Endothelial cell of umbilical vein (primary cell): ENCODE results near the gene HSPD1. TPM values are rescaled to one million over a fixed set of nuclear protein-coding genes. Genes with fewer than 3 reads are reported as not detected.

Experiments used
- BruUV-seq: library from RNA; stranded (reverse); fragments of 400-500 nt; replicated peaks from 2 replicates; lab custom pipeline; 2021; lab: Mats Ljungman, UMichigan
- CTCF ChIA-PET: fragments of 300-600, 350-600 bp; sonication (Branson Sonifier 250); formaldehyde crosslinking; loops from one replicate; lab custom pipeline; 2021; ENCODE audit warnings: antibody characterized with exemption, inconsistent platforms; lab: Charles Lee
- POLR2A ChIA-PET: fragments of 300-600, 350-600 bp; sonication (Branson Sonifier 250); formaldehyde crosslinking; loops from one replicate; lab custom pipeline; 2021; ENCODE audit warnings: antibody characterized with exemption, inconsistent platforms; lab: Charles Lee
- DNase-seq: peaks from one replicate; pipeline ENCODE4 v3.0.0-alpha.2; 2011; ENCODE audit warnings: low read depth, low spot score
- FAIRE-seq: peaks from 2 replicates; lab custom pipeline; 2011; peaks lifted over from hg19 to GRCh38; lab: Jason Lieb, UNC
- H2AFZ ChIP-seq: 2 replicates; pipeline ENCODE4 v1.6.0; 2012; ENCODE audit warnings: low read depth, low read length, control low read depth, inconsistent platforms
- H3K27ac ChIP-seq: 2 replicates; pipeline ENCODE4 v1.5.1; 2011; ENCODE audit warnings: low read depth, mild to moderate bottlenecking, control low read depth, low read length, moderate library complexity; ENCODE audit not compliant: insufficient read depth
- H3K27me3 ChIP-seq, 2 experiments: 2 replicates each; pipeline versions ENCODE4 v1.6.0 to v1.6.1; 2011; ENCODE audit warnings: low read length in 2 of 2, mixed read lengths in 1 of 2; ENCODE audit not compliant: control insufficient read depth in 2 of 2, insufficient read depth in 2 of 2
- H3K36me3 ChIP-seq, 2 experiments: 2 replicates in 1 of 2; 3 replicates in 1 of 2; pipeline ENCODE4 v1.5.1; 2011; ENCODE audit warnings: low read length in 2 of 2, mild to moderate bottlenecking in 1 of 2, moderate library complexity in 1 of 2; ENCODE audit not compliant: control insufficient read depth in 2 of 2, insufficient read depth in 2 of 2; ENCODE audit errors: extremely low read depth in 1 of 2
- H3K4me1 ChIP-seq: 3 replicates; pipeline ENCODE4 v1.5.1; 2011; ENCODE audit warnings: mild to moderate bottlenecking, low read length; ENCODE audit not compliant: control insufficient read depth, insufficient read depth; ENCODE audit errors: extremely low read depth
- H3K4me2 ChIP-seq: 2 replicates; pipeline ENCODE4 v1.6.1; 2011; ENCODE audit warnings: low read length, control low read depth, mixed read lengths; ENCODE audit not compliant: insufficient read depth
- H3K4me3 ChIP-seq, 3 experiments: fragments of 200-600 bp in 1 of 3; sonication (generic), shearing (Covaris generic) in 1 of 3; replicated peaks in 1 of 3; 2 replicates each; pipeline ENCODE4 v1.5.1; 2011 to 2016; ENCODE audit warnings: control low read depth in 3 of 3, low read length in 3 of 3, mild to moderate bottlenecking in 2 of 3, inconsistent platforms in 1 of 3, low read depth in 1 of 3, moderate library complexity in 1 of 3; ENCODE audit not compliant: insufficient read depth in 1 of 3
- H3K79me2 ChIP-seq: 2 replicates; pipeline ENCODE4 v1.6.0; 2012; ENCODE audit warnings: low read length, inconsistent platforms; ENCODE audit not compliant: control insufficient read depth, insufficient read depth
- H3K9ac ChIP-seq: replicated peaks from 2 replicates; pipeline ENCODE3; 2011; ENCODE audit warnings: low read length, control low read depth; ENCODE audit not compliant: insufficient read depth; ENCODE audit errors: extremely low read depth
- H3K9me1 ChIP-seq: replicated peaks from 3 replicates; pipeline ENCODE4 v1.6.0; 2011; ENCODE audit warnings: mild to moderate bottlenecking, low read length; ENCODE audit not compliant: control insufficient read depth, insufficient read depth; ENCODE audit errors: extremely low read depth
- H3K9me3 ChIP-seq: replicated peaks from 2 replicates; pipeline ENCODE4 v1.5.1; 2012; ENCODE audit warnings: low read length, inconsistent platforms; ENCODE audit not compliant: control insufficient read depth, insufficient read depth
- H4K20me1 ChIP-seq: replicated peaks from 2 replicates; pipeline ENCODE3; 2011; ENCODE audit warnings: mild to moderate bottlenecking, low read length; ENCODE audit not compliant: control insufficient read depth, insufficient read depth; ENCODE audit errors: extremely low read depth
- EZH2 ChIP-seq: IDR thresholded peaks from 2 replicates; pipeline ENCODE4 v1.6.1; 2012; ENCODE audit warnings: borderline replicate concordance, low read depth, mild to moderate bottlenecking, moderate library complexity, low read length, inconsistent platforms; ENCODE audit not compliant: severe bottlenecking
- FOS ChIP-seq: IDR thresholded peaks from 2 replicates; pipeline ENCODE4 v1.6.1; 2011; ENCODE audit warnings: mild to moderate bottlenecking, low read length, moderate library complexity, borderline replicate concordance; ENCODE audit not compliant: insufficient read depth
- JUN ChIP-seq: IDR thresholded peaks from 2 replicates; pipeline ENCODE4 v1.6.1; 2011; ENCODE audit warnings: borderline replicate concordance, low read depth; ENCODE audit not compliant: insufficient read length, insufficient read depth
- MYC ChIP-seq: IDR thresholded peaks from one replicate; pipeline ENCODE4 v1.6.1; 2011; ENCODE audit warnings: mild to moderate bottlenecking, low read depth, low read length
- POLR2A ChIP-seq: IDR thresholded peaks from 2 replicates; pipeline ENCODE4 v1.6.1; 2012; ENCODE audit warnings: low read depth, mild to moderate bottlenecking, control low read depth, low read length
- POLR2AphosphoS5 ChIP-seq: IDR thresholded peaks from 2 replicates; pipeline ENCODE4 v1.6.1; 2012; ENCODE audit warnings: low read depth, mild to moderate bottlenecking, control low read depth, low read length, moderate library complexity; ENCODE audit not compliant: insufficient read depth
- dilution Hi-C: fragments of 300-500 bp; cut with MboI; formaldehyde crosslinking; loops from one replicate; pipeline ENCODE4 v1.15.0; 2019; ENCODE audit warnings: low sequenced_read_pairs; ENCODE audit not compliant: extremely low pct_ligation_motif_present
- intact Hi-C: fragments of 100-400 bp; cut with micrococcal nuclease; formaldehyde crosslinking; loops from one replicate; pipeline ENCODE4 v1.10.0; 2022
- polyA plus RNA-seq, 4 experiments: library from polyadenylated mRNA; depleted of rRNA in 3 of 4; stranded (reverse) in 3 of 4; unstranded in 1 of 4; fragments of >200 nt; gene quantifications; 2 replicates each; pipeline versions ENCODE4 v1.2.1 to v1.2.3, GENCODE V29; 2011 to 2012; ENCODE audit warnings: missing spikeins in 1 of 4
- total RNA-seq: library from RNA; stranded (reverse); gene quantifications from 2 replicates; pipeline ENCODE4 v1.2.3, GENCODE V29; 2021
- TF ChIP-seq, protein P1 (sequence below), 2 donors: IDR thresholded peaks; 1 replicate in 1 of 2; 2 replicates in 1 of 2; pipeline ENCODE4 v1.5.1; 2011; ENCODE audit warnings: low read length in 2 of 2, mild to moderate bottlenecking in 2 of 2, moderate library complexity in 2 of 2, control low read depth in 1 of 2, inconsistent platforms in 1 of 2, low read depth in 1 of 2; ENCODE audit not compliant: insufficient read depth in 1 of 2; ENCODE audit errors: extremely low read depth in 1 of 2

HSPD1 gene
- total and polyA plus RNA-seq, 2 donors (not counting 3 experiments of a cell fraction or from before 2014, with no cell fraction given), result 73.2 to 337 TPM

DNA sequence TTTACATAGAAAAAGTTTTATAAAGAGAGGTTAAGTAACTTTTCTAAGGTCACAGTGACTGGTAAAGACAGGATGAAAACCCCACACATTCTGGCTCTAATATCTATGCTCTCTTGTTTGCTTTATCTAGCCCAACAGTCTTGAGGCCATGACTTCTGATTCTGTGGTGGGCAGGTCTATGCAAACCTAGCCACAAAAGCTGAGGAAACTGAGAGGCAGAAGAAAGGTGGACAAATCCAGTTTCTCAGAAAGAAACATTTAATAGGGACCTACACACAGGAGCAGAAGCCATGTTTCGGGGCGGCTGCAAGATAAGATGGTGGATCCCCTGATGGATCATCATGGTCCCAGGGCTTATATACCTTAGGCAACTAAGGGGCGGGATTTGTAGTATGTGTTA lies 21.8 kb downstream of the HSPD1 start:
- H3K9me1 ChIP-seq, result no peaks in the 10 kb centered on the region
- ChIA-PET POLR2A (no interaction called here), CTCF (no interaction called here)
- H3K9me3 ChIP-seq, result no peaks in the 10 kb centered on the region
- no peaks in the 10 kb centered on the region for H3K27me3 ChIP-seq
- dilution Hi-C loops, result no loop called here
- no peaks in the 10 kb centered on the region for H4K20me1 ChIP-seq
- BruUV-seq, result no TSS peak
- peak; percentile 8 for FAIRE-seq
- intact Hi-C loops, result no loop called here
- H3K79me2 ChIP-seq, result no peaks in the 10 kb centered on the region
- no peak overlapping the region for H3K4me3 ChIP-seq
- no peak overlapping the region for H3K27ac ChIP-seq
- no peak overlapping the region for H2AFZ ChIP-seq
- DNase-seq, result no peak
- H3K4me2 ChIP-seq, result no peak overlapping the region
- no peak overlapping the region for H3K9ac ChIP-seq
- peaks cover 0 to 10% of the 10 kb centered on the region in 2 experiments for H3K36me3 ChIP-seq
- H3K4me1 ChIP-seq, result no peaks in the 10 kb centered on the region
- TF ChIP-seq POLR2A (no peak), POLR2AphosphoS5 (no peak), MYC (no peak), FOS (no peak), EZH2 (no peak), JUN (no peak)
- TF ChIP-seq, protein P1, sequence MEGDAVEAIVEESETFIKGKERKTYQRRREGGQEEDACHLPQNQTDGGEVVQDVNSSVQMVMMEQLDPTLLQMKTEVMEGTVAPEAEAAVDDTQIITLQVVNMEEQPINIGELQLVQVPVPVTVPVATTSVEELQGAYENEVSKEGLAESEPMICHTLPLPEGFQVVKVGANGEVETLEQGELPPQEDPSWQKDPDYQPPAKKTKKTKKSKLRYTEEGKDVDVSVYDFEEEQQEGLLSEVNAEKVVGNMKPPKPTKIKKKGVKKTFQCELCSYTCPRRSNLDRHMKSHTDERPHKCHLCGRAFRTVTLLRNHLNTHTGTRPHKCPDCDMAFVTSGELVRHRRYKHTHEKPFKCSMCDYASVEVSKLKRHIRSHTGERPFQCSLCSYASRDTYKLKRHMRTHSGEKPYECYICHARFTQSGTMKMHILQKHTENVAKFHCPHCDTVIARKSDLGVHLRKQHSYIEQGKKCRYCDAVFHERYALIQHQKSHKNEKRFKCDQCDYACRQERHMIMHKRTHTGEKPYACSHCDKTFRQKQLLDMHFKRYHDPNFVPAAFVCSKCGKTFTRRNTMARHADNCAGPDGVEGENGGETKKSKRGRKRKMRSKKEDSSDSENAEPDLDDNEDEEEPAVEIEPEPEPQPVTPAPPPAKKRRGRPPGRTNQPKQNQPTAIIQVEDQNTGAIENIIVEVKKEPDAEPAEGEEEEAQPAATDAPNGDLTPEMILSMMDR (IDR thresholded peaks at IDR 0.05; ENCODE audit: extremely low read depth in 1 of 2, insufficient read depth in 1 of 2, low read depth in 1 of 2, low read length in 2 of 2), result no peak
